ENCODE data around the gene IER5L. TPM values are rescaled to one million over a fixed set of nuclear protein-coding genes. Genes with fewer than 3 reads are reported as not detected.

Gene IER5L
- total and polyA plus RNA-seq, 12 donors: 0.46 to 168 (median 18.6) TPM

- intact Hi-C loops (cut with DNase I): loop anchor here (5.0 to 10.0 kb wide), 3 partner anchors 36 to 324 kb away; no protein-coding TSS in a partner anchor
- DNase-seq: peak in 2 of 7 donors; percentile 32 to 46
- TF ChIP-seq POLR2A (IDR thresholded peaks at IDR 0.05): no peak
- TF ChIP-seq, protein P1, sequence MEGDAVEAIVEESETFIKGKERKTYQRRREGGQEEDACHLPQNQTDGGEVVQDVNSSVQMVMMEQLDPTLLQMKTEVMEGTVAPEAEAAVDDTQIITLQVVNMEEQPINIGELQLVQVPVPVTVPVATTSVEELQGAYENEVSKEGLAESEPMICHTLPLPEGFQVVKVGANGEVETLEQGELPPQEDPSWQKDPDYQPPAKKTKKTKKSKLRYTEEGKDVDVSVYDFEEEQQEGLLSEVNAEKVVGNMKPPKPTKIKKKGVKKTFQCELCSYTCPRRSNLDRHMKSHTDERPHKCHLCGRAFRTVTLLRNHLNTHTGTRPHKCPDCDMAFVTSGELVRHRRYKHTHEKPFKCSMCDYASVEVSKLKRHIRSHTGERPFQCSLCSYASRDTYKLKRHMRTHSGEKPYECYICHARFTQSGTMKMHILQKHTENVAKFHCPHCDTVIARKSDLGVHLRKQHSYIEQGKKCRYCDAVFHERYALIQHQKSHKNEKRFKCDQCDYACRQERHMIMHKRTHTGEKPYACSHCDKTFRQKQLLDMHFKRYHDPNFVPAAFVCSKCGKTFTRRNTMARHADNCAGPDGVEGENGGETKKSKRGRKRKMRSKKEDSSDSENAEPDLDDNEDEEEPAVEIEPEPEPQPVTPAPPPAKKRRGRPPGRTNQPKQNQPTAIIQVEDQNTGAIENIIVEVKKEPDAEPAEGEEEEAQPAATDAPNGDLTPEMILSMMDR (IDR thresholded peaks at IDR 0.05): no peak
- Histone ChIP-seq H3K27me3 (no peaks in the 10 kb centered on the region), H3K4me3 (no peak overlapping the region), H3K27ac (peak overlapping the region in 2 of 5 donors; percentile 15 to 99), H3K4me1 (replicated peaks in 1 of 2) (peaks cover 8 to 28% of the 10 kb centered on the region in 2 donors), H3K36me3 (replicated peaks in 1 of 2) (no peaks in the 10 kb centered on the region), H3K9me3 (replicated peaks in 1 of 3) (no peaks in the 10 kb centered on the region)
- 18 to 36% (median 28%) methylated on average over 4 to 5 of the region's 5 CpGs; no CpG with 5 or more reads in 1 of the 4 donors for WGBS, 4 donors
Measured at GRCh38 chr9:129172816-129173215, 5.2 kb downstream of the IER5L start.

GRCh38 chr9:129171993-129172751 is 5.9 kb downstream of the IER5L start:
- intact Hi-C loops (cut with DNase I): loop anchor here (5.0 to 10.0 kb wide), 3 partner anchors 35 to 325 kb away; no protein-coding TSS in a partner anchor

GRCh38 chr9:129170229-129170628 is 7.8 kb downstream of the IER5L start:
- no peak overlapping the region for H3K4me3 ChIP-seq
- TF ChIP-seq POLR2A (IDR thresholded peaks at IDR 0.05): no peak
- TF ChIP-seq, protein P1 (IDR thresholded peaks at IDR 0.05): no peak
- H3K27me3 ChIP-seq: no peaks in the 10 kb centered on the region
- no peak for DNase-seq
- WGBS, 4 donors: 62 to 75% (median 67%) methylated on average over 6 of the region's 6 CpGs
- intact Hi-C loops (cut with DNase I): loop anchor here (5.0 to 10.0 kb wide), 3 partner anchors 33 to 327 kb away; no protein-coding TSS in a partner anchor
- no peak overlapping the region for H3K27ac ChIP-seq
- peaks cover 18 to 36% of the 10 kb centered on the region in 2 donors for H3K4me1 ChIP-seq (replicated peaks in 1 of 2)
- H3K9me3 ChIP-seq (replicated peaks in 1 of 3): no peaks in the 10 kb centered on the region
- no peaks in the 10 kb centered on the region for H3K36me3 ChIP-seq (replicated peaks in 1 of 2)

More at GRCh38 chr9:129171993-129172751, 5.9 kb downstream of the IER5L start:
- DNase-seq: no peak
- H3K36me3 ChIP-seq (replicated peaks in 1 of 2): no peaks in the 10 kb centered on the region
- TF ChIP-seq, protein P1 (IDR thresholded peaks at IDR 0.05): no peak
- no peak for TF ChIP-seq POLR2A (IDR thresholded peaks at IDR 0.05)
- peak overlapping the region in 1 of 5 donors; percentile 15 for H3K27ac ChIP-seq
- peaks cover 14 to 34% of the 10 kb centered on the region in 2 donors for H3K4me1 ChIP-seq (replicated peaks in 1 of 2)
- no peak overlapping the region for H3K4me3 ChIP-seq
- H3K27me3 ChIP-seq: no peaks in the 10 kb centered on the region
- 60 to 73% (median 65%) methylated on average over 7 of the region's 7 CpGs for WGBS, 4 donors
- H3K9me3 ChIP-seq (replicated peaks in 1 of 3): no peaks in the 10 kb centered on the region

DNA sequence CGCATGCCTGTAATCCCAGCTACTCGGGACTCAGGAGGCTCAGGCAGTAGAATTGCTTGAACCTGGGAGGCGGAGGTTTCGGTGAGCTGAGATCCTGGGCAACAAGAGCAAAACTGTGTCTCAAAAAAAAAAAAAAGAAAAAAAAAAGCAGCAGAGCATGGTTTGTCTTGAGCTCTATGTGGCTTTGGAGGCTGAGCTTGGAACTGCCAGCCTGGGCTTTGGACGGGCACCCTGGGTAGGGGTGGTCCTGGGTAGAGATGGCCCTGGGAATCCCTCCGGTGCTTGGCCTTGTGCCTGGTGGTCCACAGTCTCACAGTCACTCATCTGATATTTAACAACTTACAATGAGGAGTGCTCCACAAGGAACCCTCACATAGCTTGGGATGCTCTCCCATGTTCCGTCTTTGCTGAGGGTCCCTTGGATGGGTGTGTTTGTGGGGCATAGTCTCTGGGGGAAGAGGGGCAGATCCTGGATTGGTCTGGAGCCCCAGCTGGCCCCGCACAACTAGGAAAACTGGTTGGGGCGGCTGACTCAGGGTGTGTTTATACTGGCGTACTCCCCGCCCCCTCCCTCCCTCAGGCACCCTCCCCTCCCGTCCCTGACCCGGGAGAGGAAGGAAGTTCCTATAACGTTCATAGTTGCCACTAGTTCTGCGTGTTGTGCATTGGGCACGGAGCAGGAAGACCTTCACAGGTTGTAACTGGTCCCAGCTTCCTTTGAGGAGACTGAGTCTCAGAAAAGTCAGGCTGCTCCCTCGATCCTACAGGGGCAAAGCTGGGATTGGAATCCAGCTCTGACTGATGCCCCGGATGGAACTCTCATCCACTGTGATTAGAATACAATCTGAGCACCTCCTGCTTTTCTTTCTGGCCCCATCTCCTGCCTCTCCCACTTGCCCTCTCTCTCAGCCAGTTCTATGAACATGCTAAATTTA is 11.2 kb downstream of the IER5L start:
- H3K27ac ChIP-seq: peak overlapping the region in 4 of 5 donors; percentile 76 to 93 (median 82)
- H3K9me3 ChIP-seq (replicated peaks in 1 of 3): no peaks in the 10 kb centered on the region
- peak overlapping the region in 1 of 4 donors; percentile 18 for H3K4me3 ChIP-seq
- no peaks in the 10 kb centered on the region for H3K36me3 ChIP-seq (replicated peaks in 1 of 2)
- intact Hi-C loops (cut with DNase I): no loop called here
- no peaks in the 10 kb centered on the region for H3K27me3 ChIP-seq
- peak; percentile 73 to 84 (median 80) for DNase-seq
- WGBS, 4 donors: 24 to 38% (median 27%) methylated on average over 10 to 18 of the region's 18 CpGs
- H3K4me1 ChIP-seq (replicated peaks in 1 of 2): peaks cover 14 to 22% of the 10 kb centered on the region in 2 donors
- TF ChIP-seq, protein P1 (IDR thresholded peaks at IDR 0.05): no peak
- TF ChIP-seq POLR2A (IDR thresholded peaks at IDR 0.05): peak in 1 of 2 donors; percentile 58
